Neural progenitor cell (in vitro differentiated cells): ENCODE data around the gene TFAP2E. TPM values are rescaled to one million over a fixed set of nuclear protein-coding genes. Genes with fewer than 3 reads are reported as not detected.

Source experiments
- DNase-seq: peaks from one replicate; pipeline ENCODE4 v3.0.0-alpha.2; 2016; ENCODE audit warnings: low spot score
- H2AFZ ChIP-seq: fragments of 200-600 bp; sonication (generic); replicated peaks from 2 replicates; pipeline ENCODE4 v1.6.1; 2016; ENCODE audit warnings: antibody characterized with exemption
- H3F3A ChIP-seq: fragments of 200-600 bp; sonication (generic); 2 replicates; pipeline ENCODE4 v1.6.1; 2016; ENCODE audit warnings: antibody characterized with exemption, low read depth
- H3K27ac ChIP-seq: fragments of 200-600 bp; sonication (generic); 2 replicates; pipeline ENCODE4 v1.5.1; 2016; ENCODE audit warnings: mild to moderate bottlenecking
- H3K27me3 ChIP-seq: fragments of 200-600 bp; sonication (generic); 2 replicates; pipeline ENCODE4 v1.6.1; 2016; ENCODE audit warnings: mild to moderate bottlenecking, moderate library complexity
- H3K36me3 ChIP-seq: fragments of 200-600 bp; sonication (generic); 2 replicates; pipeline ENCODE4 v1.5.1; 2016
- H3K4me1 ChIP-seq: fragments of 200-600 bp; sonication (generic); 2 replicates; pipeline ENCODE4 v1.6.1; 2016; ENCODE audit warnings: mixed run types
- H3K4me2 ChIP-seq: fragments of 200-600 bp; sonication (generic); 2 replicates; pipeline ENCODE4 v1.6.1; 2016
- H3K4me3 ChIP-seq: fragments of 200-600 bp; sonication (generic); 2 replicates; pipeline ENCODE4 v1.5.1; 2016
- H3K79me2 ChIP-seq: fragments of 200-600 bp; sonication (generic); 2 replicates; pipeline ENCODE4 v1.6.1; 2016; ENCODE audit warnings: low read depth
- H3K9ac ChIP-seq: fragments of 200-600 bp; sonication (generic); 2 replicates; pipeline ENCODE4 v1.6.1; 2016
- H3K9me3 ChIP-seq: fragments of 200-600 bp; sonication (generic); 2 replicates; pipeline ENCODE4 v1.5.1; 2016; ENCODE audit warnings: low read depth
- H4K20me1 ChIP-seq: fragments of 200-600 bp; sonication (generic); 2 replicates; pipeline ENCODE4 v1.6.1; 2016; ENCODE audit warnings: low read depth
- H3K27ac Mint-ChIP-seq: 3 replicates; pipeline ENCODE4 v1.8.0; 2021; ENCODE audit warnings: mixed read lengths
- H3K27me3 Mint-ChIP-seq: 2 replicates; pipeline ENCODE4 v1.8.0; 2022; ENCODE audit warnings: low read depth, mild to moderate bottlenecking, inconsistent platforms, moderate library complexity, mixed read lengths; ENCODE audit not compliant: insufficient read depth
- H3K36me3 Mint-ChIP-seq: 3 replicates; pipeline ENCODE4 v1.8.0; 2021; ENCODE audit warnings: mixed read lengths
- H3K4me1 Mint-ChIP-seq: 3 replicates; pipeline ENCODE4 v1.8.0; 2021; ENCODE audit warnings: mixed read lengths
- H3K4me3 Mint-ChIP-seq: 3 replicates; pipeline ENCODE4 v1.8.0; 2021; ENCODE audit warnings: mild to moderate bottlenecking, moderate library complexity, mixed read lengths
- H3K9me3 Mint-ChIP-seq: 3 replicates; pipeline ENCODE4 v1.8.0; 2020; ENCODE audit warnings: mixed read lengths
- EZH2 ChIP-seq: fragments of 200-600 bp; sonication (generic); IDR thresholded peaks from 2 replicates; pipeline ENCODE4 v1.6.1; 2017; ENCODE audit warnings: antibody characterized with exemption, mild to moderate bottlenecking, moderate library complexity
- EZH2phosphoT487 ChIP-seq: fragments of 200-600 bp; sonication (generic); IDR thresholded peaks from 2 replicates; pipeline ENCODE4 v1.6.1; 2017; ENCODE audit warnings: antibody characterized with exemption
- total RNA-seq: library from RNA; depleted of rRNA; stranded (reverse); fragments of >200 nt; gene quantifications from 2 replicates; pipeline ENCODE4 v1.2.3, GENCODE V29; 2015; ENCODE audit warnings: low replicate concordance
- TF ChIP-seq, protein P1 (sequence below): fragments of 200-600 bp; sonication (generic); IDR thresholded peaks from 2 replicates; pipeline ENCODE4 v1.5.1; 2017; ENCODE audit warnings: antibody characterized with exemption, mild to moderate bottlenecking

Gene TFAP2E
- total RNA-seq, 1 donor from 2014 or later: not detected

DNA sequence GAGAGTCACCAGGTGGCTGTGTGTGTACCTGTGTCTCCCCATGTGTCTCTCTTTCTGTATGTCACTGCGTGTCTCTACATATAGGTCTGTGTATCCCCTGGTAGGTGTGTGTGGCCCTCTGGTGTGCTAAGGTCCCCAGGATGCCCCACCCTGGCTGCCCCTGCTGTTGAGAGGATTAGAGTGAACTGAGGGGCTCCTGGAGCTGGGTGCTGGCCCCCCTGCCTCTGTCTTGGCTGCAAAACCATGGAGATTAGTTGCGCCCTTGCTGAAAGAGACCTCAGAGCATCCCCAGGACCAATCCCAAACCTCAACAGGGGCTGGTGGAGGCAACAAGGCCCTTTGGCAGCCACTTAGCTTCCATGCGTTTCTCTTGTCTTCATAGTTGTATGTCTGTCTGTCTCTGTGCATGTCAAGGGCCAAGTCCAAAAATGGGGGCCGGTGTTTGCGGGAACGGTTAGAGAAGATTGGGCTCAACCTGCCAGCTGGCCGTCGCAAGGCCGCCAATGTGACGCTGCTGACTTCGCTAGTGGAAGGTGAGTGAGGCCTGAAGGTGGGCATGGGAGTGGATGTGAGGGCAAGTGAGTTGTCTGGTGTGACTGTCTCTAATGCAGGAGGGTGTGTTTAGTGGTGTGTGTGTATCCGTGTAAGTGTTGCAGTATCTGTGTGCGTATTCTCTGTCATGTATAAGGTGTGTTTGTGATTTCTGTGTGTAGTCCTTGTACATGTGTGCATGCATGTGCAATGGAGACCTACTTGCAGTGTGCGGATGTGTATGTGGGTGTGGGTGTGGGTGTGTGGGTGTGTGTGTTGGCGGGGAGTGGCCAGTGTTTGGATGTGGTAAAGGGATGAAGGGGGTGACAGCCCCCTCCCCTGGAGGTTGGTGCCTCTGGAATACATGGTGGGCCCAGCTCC lies 16.7 kb downstream of the TFAP2E start:
- no peaks in the 10 kb centered on the region for H3K9me3 Mint-ChIP-seq
- no peak overlapping the region for H3K4me3 Mint-ChIP-seq
- H3K4me1 Mint-ChIP-seq: no peaks in the 10 kb centered on the region

DNA sequence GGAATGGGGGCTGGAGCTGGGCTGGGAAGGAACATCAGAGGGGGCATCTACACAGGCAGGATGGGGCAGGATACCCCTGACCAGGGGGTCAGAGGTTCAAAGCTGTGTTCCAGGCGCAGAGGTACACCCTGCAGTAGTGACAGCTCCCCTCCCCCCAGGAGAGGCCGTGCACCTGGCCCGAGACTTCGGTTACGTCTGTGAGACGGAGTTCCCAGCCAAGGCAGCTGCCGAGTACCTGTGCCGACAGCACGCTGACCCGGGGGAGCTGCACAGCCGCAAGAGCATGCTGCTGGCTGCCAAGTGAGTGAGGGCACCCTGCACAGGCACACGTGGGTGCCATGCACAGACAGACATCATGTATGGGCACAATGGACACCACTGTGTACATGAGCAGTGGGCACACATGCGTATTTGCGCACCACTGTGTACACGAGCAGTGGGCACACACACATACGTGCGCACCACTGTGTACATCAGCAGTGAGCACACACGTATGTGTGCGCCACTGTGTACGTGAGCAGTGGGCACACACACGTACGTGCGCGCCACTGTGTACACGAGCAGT lies 17.4 kb downstream of the TFAP2E start:
- H3K4me3 ChIP-seq: no peak overlapping the region
- H3K4me3 Mint-ChIP-seq: no peak overlapping the region
- H3K27me3 Mint-ChIP-seq: peaks cover 4% of the 10 kb centered on the region
- H3K4me1 ChIP-seq: no peaks in the 10 kb centered on the region
- H3K9me3 Mint-ChIP-seq: no peaks in the 10 kb centered on the region
- H3F3A ChIP-seq: no peaks in the 10 kb centered on the region
- H3K79me2 ChIP-seq: no peaks in the 10 kb centered on the region
- H3K27ac Mint-ChIP-seq: no peak overlapping the region
- no peak overlapping the region for H3K4me2 ChIP-seq
- H3K27ac ChIP-seq: no peak overlapping the region
- H3K9ac ChIP-seq: no peak overlapping the region
- DNase-seq: no peak
- H3K36me3 Mint-ChIP-seq: peaks cover 2% of the 10 kb centered on the region
- H3K36me3 ChIP-seq: no peaks in the 10 kb centered on the region
- H3K4me1 Mint-ChIP-seq: no peaks in the 10 kb centered on the region
- no peak overlapping the region for H2AFZ ChIP-seq
- TF ChIP-seq EZH2phosphoT487 (no peak), EZH2 (no peak)
- TF ChIP-seq, protein P1, sequence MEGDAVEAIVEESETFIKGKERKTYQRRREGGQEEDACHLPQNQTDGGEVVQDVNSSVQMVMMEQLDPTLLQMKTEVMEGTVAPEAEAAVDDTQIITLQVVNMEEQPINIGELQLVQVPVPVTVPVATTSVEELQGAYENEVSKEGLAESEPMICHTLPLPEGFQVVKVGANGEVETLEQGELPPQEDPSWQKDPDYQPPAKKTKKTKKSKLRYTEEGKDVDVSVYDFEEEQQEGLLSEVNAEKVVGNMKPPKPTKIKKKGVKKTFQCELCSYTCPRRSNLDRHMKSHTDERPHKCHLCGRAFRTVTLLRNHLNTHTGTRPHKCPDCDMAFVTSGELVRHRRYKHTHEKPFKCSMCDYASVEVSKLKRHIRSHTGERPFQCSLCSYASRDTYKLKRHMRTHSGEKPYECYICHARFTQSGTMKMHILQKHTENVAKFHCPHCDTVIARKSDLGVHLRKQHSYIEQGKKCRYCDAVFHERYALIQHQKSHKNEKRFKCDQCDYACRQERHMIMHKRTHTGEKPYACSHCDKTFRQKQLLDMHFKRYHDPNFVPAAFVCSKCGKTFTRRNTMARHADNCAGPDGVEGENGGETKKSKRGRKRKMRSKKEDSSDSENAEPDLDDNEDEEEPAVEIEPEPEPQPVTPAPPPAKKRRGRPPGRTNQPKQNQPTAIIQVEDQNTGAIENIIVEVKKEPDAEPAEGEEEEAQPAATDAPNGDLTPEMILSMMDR: no peak
- no peaks in the 10 kb centered on the region for H3K9me3 ChIP-seq
- H3K27me3 ChIP-seq: no peaks in the 10 kb centered on the region
- no peaks in the 10 kb centered on the region for H4K20me1 ChIP-seq

More for the DNA sequence above, 16.7 kb downstream of the TFAP2E start:
- no peaks in the 10 kb centered on the region for H3K27me3 ChIP-seq
- H3K9ac ChIP-seq: no peak overlapping the region
- H3K79me2 ChIP-seq: no peaks in the 10 kb centered on the region
- Mint-ChIP-seq H3K27me3 (peaks cover 4% of the 10 kb centered on the region), H3K36me3 (peaks cover 2% of the 10 kb centered on the region), H3K27ac (peak overlapping the region; percentile 26)
- no peaks in the 10 kb centered on the region for H3K4me1 ChIP-seq
- no peak for DNase-seq
- H3K27ac ChIP-seq: no peak overlapping the region
- H3K9me3 ChIP-seq: no peaks in the 10 kb centered on the region
- no peaks in the 10 kb centered on the region for H3K36me3 ChIP-seq
- H3K4me3 ChIP-seq: no peak overlapping the region
- H3K4me2 ChIP-seq: no peak overlapping the region
- no peak overlapping the region for H2AFZ ChIP-seq
- TF ChIP-seq EZH2 (no peak), EZH2phosphoT487 (no peak)
- TF ChIP-seq, protein P1: no peak
- no peaks in the 10 kb centered on the region for H3F3A ChIP-seq
- H4K20me1 ChIP-seq: no peaks in the 10 kb centered on the region

DNA sequence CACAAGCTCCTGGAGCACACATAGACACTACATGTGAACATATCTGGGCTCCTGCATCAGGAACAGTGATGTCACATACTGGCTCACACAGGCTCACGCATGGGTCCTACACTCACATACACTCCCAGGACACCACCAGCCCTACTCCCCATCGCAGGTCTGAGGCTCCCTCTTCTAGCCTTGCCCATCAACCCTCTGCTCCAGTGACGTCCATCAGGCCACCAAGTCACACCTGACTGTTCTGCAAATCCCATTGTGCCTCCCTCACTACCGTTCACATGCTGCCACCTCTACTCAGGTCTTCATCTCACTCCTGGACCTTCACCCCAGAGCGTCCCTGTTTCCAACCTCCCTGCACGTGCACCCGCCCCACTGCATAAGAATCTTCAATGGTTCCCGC lies 18.1 kb downstream of the TFAP2E start:
- Histone ChIP-seq H3F3A (no peaks in the 10 kb centered on the region), H3K4me3 (no peak overlapping the region), H3K4me2 (no peak overlapping the region), H3K9me3 (no peaks in the 10 kb centered on the region), H3K9ac (no peak overlapping the region), H3K27ac (no peak overlapping the region), H3K4me1 (no peaks in the 10 kb centered on the region), H2AFZ (no peak overlapping the region), H3K79me2 (no peaks in the 10 kb centered on the region), H3K27me3 (no peaks in the 10 kb centered on the region), H4K20me1 (no peaks in the 10 kb centered on the region), H3K36me3 (no peaks in the 10 kb centered on the region)
- Mint-ChIP-seq H3K36me3 (peaks cover 2% of the 10 kb centered on the region), H3K27me3 (peaks cover 4% of the 10 kb centered on the region), H3K4me3 (no peak overlapping the region), H3K27ac (no peak overlapping the region), H3K4me1 (no peaks in the 10 kb centered on the region), H3K9me3 (no peaks in the 10 kb centered on the region)
- TF ChIP-seq EZH2phosphoT487 (no peak), EZH2 (no peak)
- TF ChIP-seq, protein P1: no peak
- DNase-seq: no peak
